GM20431 (cell line): ENCODE results near the gene KCNIP1.

Experiments
- in situ Hi-C: fragments of 300-500 bp; cut with MseI, MboI; formaldehyde crosslinking; loops from one replicate; pipeline ENCODE4 v1.15.0; 2020; ENCODE audit warnings: low sequenced_read_pairs; ENCODE audit not compliant: unreplicated experiment

The KCNIP1 gene

GRCh38 chr5:170503990-170504596, at the start of gene KCNIP1:
Gene KCNIP1 (plus strand): TSS chr5:170504020.
- in situ Hi-C loops = no loop called here

- in situ Hi-C loops = no loop called here
These were observed 40.4 kb upstream of the KCNIP1 start for GRCh38 chr5:170463426-170463825.

GRCh38 chr5:170464280-170465127, 39.3 kb upstream of the KCNIP1 start:
- in situ Hi-C loops = no loop called here

DNA sequence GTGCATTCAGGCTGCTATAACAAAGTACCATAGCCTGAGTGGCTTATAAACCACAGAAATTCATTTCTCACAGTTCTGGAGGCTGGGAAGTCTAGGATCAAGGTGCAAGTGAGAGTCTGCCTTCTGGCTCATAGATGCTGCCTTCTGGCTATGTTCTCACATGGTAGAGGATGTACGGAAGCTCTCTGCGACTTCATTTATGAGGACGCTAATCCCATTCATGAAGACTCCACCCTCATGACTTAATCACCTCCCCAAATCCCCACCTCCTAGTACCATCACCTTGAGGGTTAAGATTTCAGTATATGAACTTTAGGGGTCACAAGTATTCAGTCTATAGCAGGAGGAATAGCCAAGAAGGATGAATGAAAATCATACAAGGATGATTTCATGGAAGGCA, 37.3 kb upstream of the KCNIP1 start:
- in situ Hi-C loops = no loop called here

GRCh38 chr5:170466988-170467707, 36.7 kb upstream of the KCNIP1 start:
- in situ Hi-C loops = no loop called here

GRCh38 chr5:170468633-170469285, 35.1 kb upstream of the KCNIP1 start:
- in situ Hi-C loops = no loop called here

GRCh38 chr5:170469414-170469813, 34.4 kb upstream of the KCNIP1 start:
- in situ Hi-C loops = no loop called here

DNA sequence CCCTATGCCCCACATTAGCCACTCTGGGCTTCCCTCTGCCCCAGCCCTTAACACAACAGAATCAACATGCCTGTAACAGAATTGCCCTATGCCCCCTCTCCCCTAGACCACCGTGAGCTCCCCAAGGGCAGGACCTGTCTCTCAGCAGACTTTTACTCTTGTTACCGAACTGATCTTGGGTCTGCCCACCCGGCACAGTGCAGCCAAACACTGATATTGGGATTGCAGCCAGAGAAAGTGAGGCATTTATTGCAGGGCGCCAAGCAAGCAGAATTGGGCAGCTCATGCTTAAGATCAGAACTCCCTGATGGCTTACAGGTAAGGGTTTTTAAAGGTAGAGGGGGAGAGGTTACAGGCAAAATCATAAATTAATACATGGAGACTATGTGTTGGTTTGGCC, 33.5 kb upstream of the KCNIP1 start:
- in situ Hi-C loops = no loop called here

GRCh38 chr5:170470808-170471404, 32.9 kb upstream of the KCNIP1 start:
- in situ Hi-C loops = no loop called here

DNA sequence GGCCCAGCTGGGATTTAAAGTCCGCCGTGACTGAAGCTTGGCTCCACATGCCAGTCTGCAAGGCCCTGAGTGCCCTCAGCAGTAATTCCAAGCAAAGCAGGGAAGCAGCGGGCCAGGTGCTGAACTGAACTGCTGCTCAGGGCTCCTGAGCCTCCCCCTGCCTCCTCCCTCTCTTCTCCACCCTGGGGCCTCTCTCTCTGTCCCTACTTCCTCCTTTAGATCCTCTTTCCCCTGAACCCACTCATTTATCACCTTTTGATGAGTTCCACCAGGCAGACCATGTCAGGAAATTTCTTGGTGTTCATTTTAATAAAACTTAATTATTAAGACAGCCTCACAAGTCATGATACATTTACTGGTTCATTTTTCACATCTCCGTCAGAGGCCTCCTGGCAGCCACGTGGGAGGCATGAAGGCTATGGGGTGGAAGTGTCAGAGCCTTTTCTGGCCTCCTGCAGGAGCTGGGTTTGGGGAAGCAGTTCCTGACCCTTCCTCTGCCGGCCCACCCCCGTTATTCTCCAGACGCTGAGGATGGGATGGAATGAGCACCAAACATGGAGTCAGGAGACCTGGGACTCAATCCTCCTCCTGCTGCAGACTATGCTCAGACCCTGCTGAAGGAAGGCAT, 32.2 kb upstream of the KCNIP1 start:
- in situ Hi-C loops = no loop called here

GRCh38 chr5:170473642-170474041, 30.2 kb upstream of the KCNIP1 start:
- in situ Hi-C loops = no loop called here

DNA sequence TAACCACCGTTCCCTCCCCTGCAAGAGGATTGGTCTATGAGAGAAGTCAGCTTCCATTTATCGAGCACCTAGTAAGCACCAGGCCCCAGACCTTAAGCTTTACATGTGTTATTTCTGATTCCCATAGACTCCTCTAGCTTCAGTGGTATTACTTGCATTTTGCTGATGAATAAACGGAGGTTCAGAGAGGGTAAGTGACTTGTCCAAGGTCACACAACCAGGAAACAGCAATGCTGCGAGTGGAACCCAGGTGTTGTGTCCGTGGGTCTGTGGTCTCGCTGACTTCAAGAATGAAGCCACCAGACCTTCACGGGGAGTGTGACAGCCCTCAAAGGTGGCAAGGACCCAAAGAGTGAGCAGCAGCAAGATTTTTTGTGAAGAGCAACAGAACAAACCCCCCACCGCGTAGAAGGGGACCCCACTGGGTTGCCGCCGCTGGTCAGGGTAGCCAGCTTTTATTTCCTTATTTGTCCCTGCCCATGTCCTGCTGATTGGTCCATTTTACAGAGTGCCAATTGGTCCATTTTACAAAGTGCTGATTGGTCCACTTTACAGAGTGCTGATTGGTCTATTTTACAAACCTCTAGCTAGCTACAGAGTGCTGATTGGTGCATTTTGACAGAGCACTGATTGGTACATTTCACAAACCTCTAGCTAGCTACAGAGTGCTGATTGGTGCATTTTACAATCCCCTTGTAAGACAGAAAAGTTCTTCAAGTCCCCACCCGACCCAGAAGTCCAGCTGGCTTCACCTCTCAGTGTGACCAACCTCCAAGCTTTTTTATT, 29.1 kb upstream of the KCNIP1 start:
- in situ Hi-C loops = no loop called here

- in situ Hi-C loops = no loop called here
These were observed 28.4 kb upstream of the KCNIP1 start for GRCh38 chr5:170475294-170476000.

- in situ Hi-C loops = no loop called here
These were observed 27.1 kb upstream of the KCNIP1 start for GRCh38 chr5:170476704-170477103.

DNA sequence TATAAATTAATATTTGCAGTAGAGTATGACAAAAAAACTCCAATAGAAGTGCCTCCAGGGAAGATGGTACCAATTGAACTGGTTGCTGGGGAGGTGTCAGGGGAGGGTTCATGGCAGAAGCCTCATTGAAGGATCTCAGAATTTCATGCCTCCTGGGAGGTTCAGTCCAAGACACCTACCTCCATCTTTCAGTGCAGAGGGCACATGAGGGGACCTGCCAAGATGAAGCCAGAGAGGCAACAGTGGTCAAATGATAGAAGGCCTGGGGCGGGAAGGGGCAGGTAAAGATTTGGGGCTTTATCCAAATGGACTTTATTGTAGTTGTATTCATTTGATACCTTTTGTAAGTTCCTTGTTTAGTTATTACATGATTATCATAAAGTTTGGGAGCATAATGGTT, 25.9 kb upstream of the KCNIP1 start:
- in situ Hi-C loops = no loop called here

DNA sequence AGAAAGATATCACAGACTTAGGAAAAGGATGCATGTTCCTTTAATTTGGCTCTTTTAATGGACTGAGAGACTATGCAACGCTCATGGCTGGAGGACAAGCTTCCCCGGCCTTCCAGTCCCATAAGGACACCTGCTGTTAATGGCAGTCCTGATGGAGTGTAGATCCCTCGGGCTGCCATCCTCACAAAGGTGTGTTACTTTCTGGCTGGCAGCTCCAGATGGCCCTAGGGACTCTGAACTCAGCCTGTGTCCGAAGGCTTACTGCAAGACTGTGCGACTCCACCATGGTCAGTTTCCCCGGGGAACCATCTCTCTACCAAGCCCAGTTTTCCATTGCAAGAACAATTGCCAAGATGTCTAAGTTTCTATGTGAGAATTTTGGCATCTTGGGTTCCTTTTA, 25.5 kb upstream of the KCNIP1 start:
- in situ Hi-C loops = no loop called here

GRCh38 chr5:170479484-170479883, 24.3 kb upstream of the KCNIP1 start:
- in situ Hi-C loops = no loop called here

DNA sequence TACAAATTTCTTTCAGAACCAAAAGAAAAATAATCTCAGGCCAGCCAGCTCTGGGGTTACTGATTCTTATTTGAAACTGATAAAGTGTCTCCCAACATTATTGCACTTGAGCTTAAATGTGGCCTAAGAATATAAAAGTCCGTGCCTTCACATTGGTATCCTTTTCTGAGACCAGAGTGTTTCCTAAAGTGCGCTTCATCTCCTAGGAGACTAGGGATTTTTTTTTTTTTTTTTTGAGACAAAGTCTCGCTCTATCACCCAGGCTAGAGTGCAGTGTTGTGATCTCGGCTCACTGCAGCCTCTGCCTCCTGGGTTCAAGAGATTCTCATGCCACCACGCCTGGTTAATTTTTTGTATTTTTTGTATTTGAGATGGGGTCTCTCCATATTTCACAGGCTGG, 23.6 kb upstream of the KCNIP1 start:
- in situ Hi-C loops = no loop called here
